Fibroblast of the aortic adventitia (primary cell): Measurements from ENCODE around the gene CFH. TPM values are rescaled to one million over a fixed set of nuclear protein-coding genes. Genes with fewer than 3 reads are reported as not detected.
"Not testable (repeated sequence)": the region's sequence is repeated elsewhere in the genome, so short reads cannot be mapped to it uniquely, and the experiment has no call there.

Experiments
- DNase-seq: peaks from one replicate; pipeline ENCODE4 v3.0.0-alpha.2; 2010; ENCODE audit warnings: low read depth
- H3K4me3 ChIP-seq: 2 replicates; pipeline ENCODE4 v1.5.1; 2011; ENCODE audit warnings: low read depth, mild to moderate bottlenecking, control low read depth, low read length, moderate library complexity
- total RNA-seq: library from RNA; depleted of rRNA; stranded (reverse); fragments of >200 nt; gene quantifications from 2 replicates; pipeline ENCODE4 v1.2.3, GENCODE V29; 2012; ENCODE audit warnings: low replicate concordance
- TF ChIP-seq, protein P1 (sequence below): IDR thresholded peaks from 2 replicates; pipeline ENCODE4 v1.5.1; 2011; ENCODE audit warnings: mild to moderate bottlenecking, low read length, control low read depth, inconsistent platforms; ENCODE audit not compliant: insufficient read depth

Gene CFH
- total RNA-seq, 1 donor: 105 TPM

- TF ChIP-seq, protein P1, sequence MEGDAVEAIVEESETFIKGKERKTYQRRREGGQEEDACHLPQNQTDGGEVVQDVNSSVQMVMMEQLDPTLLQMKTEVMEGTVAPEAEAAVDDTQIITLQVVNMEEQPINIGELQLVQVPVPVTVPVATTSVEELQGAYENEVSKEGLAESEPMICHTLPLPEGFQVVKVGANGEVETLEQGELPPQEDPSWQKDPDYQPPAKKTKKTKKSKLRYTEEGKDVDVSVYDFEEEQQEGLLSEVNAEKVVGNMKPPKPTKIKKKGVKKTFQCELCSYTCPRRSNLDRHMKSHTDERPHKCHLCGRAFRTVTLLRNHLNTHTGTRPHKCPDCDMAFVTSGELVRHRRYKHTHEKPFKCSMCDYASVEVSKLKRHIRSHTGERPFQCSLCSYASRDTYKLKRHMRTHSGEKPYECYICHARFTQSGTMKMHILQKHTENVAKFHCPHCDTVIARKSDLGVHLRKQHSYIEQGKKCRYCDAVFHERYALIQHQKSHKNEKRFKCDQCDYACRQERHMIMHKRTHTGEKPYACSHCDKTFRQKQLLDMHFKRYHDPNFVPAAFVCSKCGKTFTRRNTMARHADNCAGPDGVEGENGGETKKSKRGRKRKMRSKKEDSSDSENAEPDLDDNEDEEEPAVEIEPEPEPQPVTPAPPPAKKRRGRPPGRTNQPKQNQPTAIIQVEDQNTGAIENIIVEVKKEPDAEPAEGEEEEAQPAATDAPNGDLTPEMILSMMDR: no peak
- DNase-seq: no peak
- H3K4me3 ChIP-seq: no peak within 1 kb of the TSS
These were observed 122.8 kb downstream of the CFH start, which contains the start of gene CFHR3 for GRCh38 chr1:196774603-196775002. Gene CFHR3, plus strand, starts transcription at chr1:196774840. Its CDS starts 47 bp downstream, at chr1:196774887.

DNA sequence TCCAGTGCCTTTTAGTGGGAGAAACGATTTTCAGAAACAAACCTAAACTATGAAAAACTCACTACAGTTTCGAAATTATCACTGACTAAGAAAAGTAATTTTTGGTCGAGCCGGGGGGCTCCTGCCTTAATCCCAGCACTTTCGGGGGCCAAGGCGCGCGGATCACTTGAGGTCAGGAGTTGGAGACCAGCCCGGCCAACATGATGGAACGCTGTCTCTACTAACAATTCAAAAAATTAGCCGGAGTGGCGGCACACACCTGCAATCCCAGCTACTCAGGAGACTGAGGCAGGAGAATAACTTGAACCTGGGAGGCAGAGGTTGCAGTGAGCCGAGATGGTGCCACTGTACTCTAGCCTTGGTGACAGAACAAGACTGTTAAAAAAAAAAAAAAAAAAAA lies 125.8 kb downstream of the CFH start:
- H3K4me3 ChIP-seq: no peak overlapping the region
- TF ChIP-seq, protein P1: no peak
- DNase-seq: no peak

DNA sequence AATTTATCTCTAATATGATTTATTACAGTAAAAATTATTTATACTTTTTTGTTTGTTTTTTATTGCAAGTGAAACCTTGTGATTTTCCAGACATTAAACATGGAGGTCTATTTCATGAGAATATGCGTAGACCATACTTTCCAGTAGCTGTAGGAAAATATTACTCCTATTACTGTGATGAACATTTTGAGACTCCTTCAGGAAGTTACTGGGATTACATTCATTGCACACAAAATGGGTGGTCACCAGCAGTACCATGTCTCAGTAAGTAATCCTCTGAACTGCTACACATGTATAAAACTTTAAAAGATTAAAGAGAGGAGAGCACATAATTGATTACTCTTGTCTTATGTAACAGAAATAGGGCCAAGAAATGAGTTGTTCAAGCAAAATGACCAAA lies 127.2 kb downstream of the CFH start:
- H3K4me3 ChIP-seq: no peak overlapping the region
- TF ChIP-seq, protein P1: no peak
- no peak for DNase-seq

- not testable (repeated sequence) for DNase-seq, H3K4me3 ChIP-seq
These were observed 139.4 kb downstream of the CFH start for GRCh38 chr1:196791252-196791651.

- H3K4me3 ChIP-seq, DNase-seq: not testable (repeated sequence)
These were observed 142.3 kb downstream of the CFH start for GRCh38 chr1:196794103-196794502.

Other genes starting within 250 kb of the CFH start
- 8.0 and 68.1 TPM in 2 replicates for gene KCNT2, start 43.6 kb upstream of the CFH start, total RNA-seq
- gene CFHR3, start 122.8 kb downstream of the CFH start, total RNA-seq: not detected in 2 replicates
- 1.1 TPM in 1 of 2 replicates, not detected in the other for gene CFHR1, start 167.7 kb downstream of the CFH start, total RNA-seq
- under 0.01 TPM in 1 of 2 replicates, not detected in the other for gene CFHR4, start 236.0 kb downstream of the CFH start, total RNA-seq